ENCODE results near the gene STK32C.

DNA sequence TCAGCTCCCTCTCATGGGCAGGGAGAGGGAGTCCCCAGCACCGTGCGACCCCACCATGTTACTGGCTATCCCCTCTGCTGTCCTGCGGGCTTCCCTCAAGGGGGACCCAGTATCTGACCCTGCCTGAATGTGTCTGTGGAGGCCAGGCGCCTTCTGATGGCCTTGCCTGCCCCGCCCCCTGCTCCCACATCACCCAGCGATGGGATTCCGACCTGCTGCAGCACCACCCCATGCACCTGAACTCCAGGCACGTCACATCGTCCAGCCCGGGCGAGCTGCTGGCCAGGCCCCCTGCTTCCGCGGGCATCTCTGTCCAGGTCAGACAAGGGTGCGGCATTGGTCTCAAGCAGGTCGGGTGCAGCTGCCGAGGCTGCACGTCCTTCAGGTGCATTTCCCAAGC is 43.2 kb upstream of the STK32C start:
- TF ChIP-seq, protein P1, sequence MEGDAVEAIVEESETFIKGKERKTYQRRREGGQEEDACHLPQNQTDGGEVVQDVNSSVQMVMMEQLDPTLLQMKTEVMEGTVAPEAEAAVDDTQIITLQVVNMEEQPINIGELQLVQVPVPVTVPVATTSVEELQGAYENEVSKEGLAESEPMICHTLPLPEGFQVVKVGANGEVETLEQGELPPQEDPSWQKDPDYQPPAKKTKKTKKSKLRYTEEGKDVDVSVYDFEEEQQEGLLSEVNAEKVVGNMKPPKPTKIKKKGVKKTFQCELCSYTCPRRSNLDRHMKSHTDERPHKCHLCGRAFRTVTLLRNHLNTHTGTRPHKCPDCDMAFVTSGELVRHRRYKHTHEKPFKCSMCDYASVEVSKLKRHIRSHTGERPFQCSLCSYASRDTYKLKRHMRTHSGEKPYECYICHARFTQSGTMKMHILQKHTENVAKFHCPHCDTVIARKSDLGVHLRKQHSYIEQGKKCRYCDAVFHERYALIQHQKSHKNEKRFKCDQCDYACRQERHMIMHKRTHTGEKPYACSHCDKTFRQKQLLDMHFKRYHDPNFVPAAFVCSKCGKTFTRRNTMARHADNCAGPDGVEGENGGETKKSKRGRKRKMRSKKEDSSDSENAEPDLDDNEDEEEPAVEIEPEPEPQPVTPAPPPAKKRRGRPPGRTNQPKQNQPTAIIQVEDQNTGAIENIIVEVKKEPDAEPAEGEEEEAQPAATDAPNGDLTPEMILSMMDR (IDR thresholded peaks at IDR 0.05): no peak
- no peak for TF ChIP-seq ZFX (IDR thresholded peaks at IDR 0.05; ENCODE audit: borderline replicate concordance)

Data from 22Rv1 (cell line).